C4-2B (cell line): ENCODE data around the gene ZFR.

ENCODE experiments used
- ZFX ChIP-seq: fragments of 450-650 bp; IDR thresholded peaks from 2 replicates; pipeline ENCODE4 v1.6.1; 2017
- TF ChIP-seq, protein P1 (sequence below): fragments of 450-650 bp; conservative IDR thresholded peaks from 2 replicates; pipeline ENCODE4 v1.5.1; 2017; ENCODE audit warnings: mild to moderate bottlenecking

DNA sequence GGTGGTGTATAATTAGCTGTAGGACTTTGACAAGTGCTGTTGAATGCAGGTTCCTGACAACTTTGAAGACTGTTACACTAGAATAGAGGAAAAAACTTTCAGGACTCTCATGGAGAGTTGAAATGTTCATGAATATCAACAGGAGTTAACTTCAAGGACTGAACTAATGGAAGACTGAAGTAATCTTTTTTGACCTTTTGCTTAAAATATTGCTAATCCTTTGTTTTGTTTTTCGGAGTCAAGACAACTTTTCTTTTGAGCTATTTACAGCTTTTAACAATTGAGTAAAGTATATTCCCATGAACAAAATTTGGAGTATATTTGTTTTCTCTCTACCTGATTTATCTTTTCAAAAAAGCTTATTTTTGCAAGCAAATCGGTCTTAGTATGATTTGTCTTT, 97.7 kb downstream of the ZFR start:
- TF ChIP-seq, protein P1, sequence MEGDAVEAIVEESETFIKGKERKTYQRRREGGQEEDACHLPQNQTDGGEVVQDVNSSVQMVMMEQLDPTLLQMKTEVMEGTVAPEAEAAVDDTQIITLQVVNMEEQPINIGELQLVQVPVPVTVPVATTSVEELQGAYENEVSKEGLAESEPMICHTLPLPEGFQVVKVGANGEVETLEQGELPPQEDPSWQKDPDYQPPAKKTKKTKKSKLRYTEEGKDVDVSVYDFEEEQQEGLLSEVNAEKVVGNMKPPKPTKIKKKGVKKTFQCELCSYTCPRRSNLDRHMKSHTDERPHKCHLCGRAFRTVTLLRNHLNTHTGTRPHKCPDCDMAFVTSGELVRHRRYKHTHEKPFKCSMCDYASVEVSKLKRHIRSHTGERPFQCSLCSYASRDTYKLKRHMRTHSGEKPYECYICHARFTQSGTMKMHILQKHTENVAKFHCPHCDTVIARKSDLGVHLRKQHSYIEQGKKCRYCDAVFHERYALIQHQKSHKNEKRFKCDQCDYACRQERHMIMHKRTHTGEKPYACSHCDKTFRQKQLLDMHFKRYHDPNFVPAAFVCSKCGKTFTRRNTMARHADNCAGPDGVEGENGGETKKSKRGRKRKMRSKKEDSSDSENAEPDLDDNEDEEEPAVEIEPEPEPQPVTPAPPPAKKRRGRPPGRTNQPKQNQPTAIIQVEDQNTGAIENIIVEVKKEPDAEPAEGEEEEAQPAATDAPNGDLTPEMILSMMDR: no peak
- TF ChIP-seq ZFX: no peak
